ENCODE data around the gene PRND.

Gene PRND

GRCh38 chr20:4677846-4678245 lies 43.9 kb upstream of the PRND start:
- TF ChIP-seq NFIC (IDR thresholded peaks at IDR 0.05) (no peak), TAF1 (IDR thresholded peaks at IDR 0.05; ENCODE audit: low read depth) (no peak), TEAD4 (IDR thresholded peaks at IDR 0.05) (no peak), EP300 (IDR thresholded peaks at IDR 0.05; ENCODE audit: borderline replicate concordance) (no peak), CREB1 (IDR thresholded peaks at IDR 0.05; ENCODE audit: low read depth) (no peak), YY1 (IDR thresholded peaks at IDR 0.05; ENCODE audit: low read depth) (no peak), REST (IDR thresholded peaks at IDR 0.05; ENCODE audit: low read depth) (no peak), ZBTB7A (IDR thresholded peaks at IDR 0.05; ENCODE audit: low read depth) (no peak)

GRCh38 chr20:4681401-4681800 lies 40.3 kb upstream of the PRND start:
- TF ChIP-seq EP300 (IDR thresholded peaks at IDR 0.05; ENCODE audit: borderline replicate concordance), result no peak
- no peak for TF ChIP-seq EGR1 (IDR thresholded peaks at IDR 0.05)
- no peak for TF ChIP-seq TEAD4 (IDR thresholded peaks at IDR 0.05)
- TF ChIP-seq YY1 (IDR thresholded peaks at IDR 0.05; ENCODE audit: low read depth), result no peak
- TF ChIP-seq CEBPB (IDR thresholded peaks at IDR 0.05), result no peak
- no peak for TF ChIP-seq TCF12 (IDR thresholded peaks at IDR 0.05; ENCODE audit: low read depth)
- TF ChIP-seq ZBTB7A (IDR thresholded peaks at IDR 0.05; ENCODE audit: low read depth), result no peak
- no peak for TF ChIP-seq REST (IDR thresholded peaks at IDR 0.05; ENCODE audit: low read depth)
- TF ChIP-seq TAF1 (IDR thresholded peaks at IDR 0.05; ENCODE audit: low read depth), result no peak
- no peak for TF ChIP-seq RAD21 (IDR thresholded peaks at IDR 0.05; ENCODE audit: low read depth)
- no peak for TF ChIP-seq FOXM1 (IDR thresholded peaks at IDR 0.05; ENCODE audit: borderline replicate concordance, low read depth)
- TF ChIP-seq MAX (IDR thresholded peaks at IDR 0.05), result no peak
- no peak for TF ChIP-seq NFIC (IDR thresholded peaks at IDR 0.05)
- TF ChIP-seq USF1 (IDR thresholded peaks at IDR 0.05), result no peak

- no peak for TF ChIP-seq TEAD4 (IDR thresholded peaks at IDR 0.05)
- TF ChIP-seq NFIC (IDR thresholded peaks at IDR 0.05), result no peak
- TF ChIP-seq CREB1 (IDR thresholded peaks at IDR 0.05; ENCODE audit: low read depth), result no peak
- TF ChIP-seq TCF12 (IDR thresholded peaks at IDR 0.05; ENCODE audit: low read depth), result no peak
- TF ChIP-seq CEBPB (IDR thresholded peaks at IDR 0.05), result no peak
- no peak for TF ChIP-seq TAF1 (IDR thresholded peaks at IDR 0.05; ENCODE audit: low read depth)
- no peak for TF ChIP-seq EP300 (IDR thresholded peaks at IDR 0.05; ENCODE audit: borderline replicate concordance)
- TF ChIP-seq YY1 (IDR thresholded peaks at IDR 0.05; ENCODE audit: low read depth), result no peak
- TF ChIP-seq MAX (IDR thresholded peaks at IDR 0.05), result no peak
Measured at GRCh38 chr20:4681991-4682401, 39.7 kb upstream of the PRND start.

GRCh38 chr20:4682682-4683081 lies 39.0 kb upstream of the PRND start:
- TF ChIP-seq EP300 (IDR thresholded peaks at IDR 0.05; ENCODE audit: borderline replicate concordance) (no peak), NFIC (IDR thresholded peaks at IDR 0.05) (no peak), ZBTB7A (IDR thresholded peaks at IDR 0.05; ENCODE audit: low read depth) (no peak), EGR1 (IDR thresholded peaks at IDR 0.05) (no peak), TCF12 (IDR thresholded peaks at IDR 0.05; ENCODE audit: low read depth) (no peak), REST (IDR thresholded peaks at IDR 0.05; ENCODE audit: low read depth) (no peak), CEBPB (IDR thresholded peaks at IDR 0.05) (no peak)

- no peak for TF ChIP-seq RAD21 (IDR thresholded peaks at IDR 0.05; ENCODE audit: low read depth)
- no peak for TF ChIP-seq TCF12 (IDR thresholded peaks at IDR 0.05; ENCODE audit: low read depth)
- TF ChIP-seq REST (IDR thresholded peaks at IDR 0.05; ENCODE audit: low read depth), result no peak
- no peak for TF ChIP-seq ZBTB7A (IDR thresholded peaks at IDR 0.05; ENCODE audit: low read depth)
Measured at GRCh38 chr20:4683261-4683660, 38.4 kb upstream of the PRND start.

Data from Ishikawa (cell line).